Karpas-422 (cell line): ENCODE results near the gene PLEKHA5. TPM values are rescaled to one million over a fixed set of nuclear protein-coding genes. Genes with fewer than 3 reads are reported as not detected.

Experiments used
- DNase-seq: peaks from one replicate; pipeline ENCODE4 v3.0.0-alpha.2; 2015
- H2AFZ ChIP-seq: fragments of 200-600 bp; sonication (generic); 2 replicates; pipeline ENCODE4 v1.6.1; 2014; ENCODE audit warnings: antibody characterized with exemption, low read length, mixed read lengths
- H3K27ac ChIP-seq: fragments of 200-600 bp; sonication (generic); 2 replicates; pipeline ENCODE4 v1.5.1; 2014; ENCODE audit warnings: mild to moderate bottlenecking, low read length, moderate library complexity
- H3K27me3 ChIP-seq: fragments of 200-600 bp; sonication (generic); 2 replicates; pipeline ENCODE4 v1.6.1; 2014; ENCODE audit warnings: low read length, mixed read lengths
- H3K36me3 ChIP-seq: fragments of 200-600 bp; sonication (generic); 2 replicates; pipeline ENCODE4 v1.6.1; 2014; ENCODE audit warnings: low read length, mixed read lengths; ENCODE audit not compliant: insufficient read depth
- H3K4me1 ChIP-seq: fragments of 200-600 bp; sonication (generic); 2 replicates; pipeline ENCODE4 v1.6.1; 2014; ENCODE audit warnings: mild to moderate bottlenecking, low read length, mixed read lengths
- H3K4me2 ChIP-seq: fragments of 200-600 bp; sonication (generic); 2 replicates; pipeline ENCODE4 v1.6.1; 2014; ENCODE audit warnings: low read length, low read depth, mild to moderate bottlenecking; ENCODE audit not compliant: poor library complexity, severe bottlenecking
- H3K4me3 ChIP-seq: fragments of 200-600 bp; sonication (generic); 2 replicates; pipeline ENCODE4 v1.5.1; 2014; ENCODE audit warnings: mild to moderate bottlenecking, antibody characterized with exemption, low read length, mixed read lengths
- H3K79me2 ChIP-seq: fragments of 200-600 bp; sonication (generic); 2 replicates; pipeline ENCODE4 v1.6.1; 2014; ENCODE audit warnings: mild to moderate bottlenecking, low read length, mixed read lengths
- H3K9ac ChIP-seq: fragments of 200-600 bp; sonication (generic); 2 replicates; pipeline ENCODE4 v1.6.0; 2014; ENCODE audit warnings: low read length
- H3K9me2 ChIP-seq: fragments of 200-600 bp; sonication (generic), shearing (Covaris generic); replicated peaks from 2 replicates; pipeline ENCODE4 v1.6.0; 2014; ENCODE audit warnings: mild to moderate bottlenecking, low read length, moderate library complexity; ENCODE audit not compliant: insufficient read depth
- H3K9me3 ChIP-seq: fragments of 300-700, 200-600 bp; sonication (generic); 2 replicates; pipeline ENCODE4 v1.6.1; 2014; ENCODE audit warnings: low read length, mixed read lengths
- H4K20me1 ChIP-seq: fragments of 200-600 bp; sonication (generic); 2 replicates; pipeline ENCODE4 v1.6.1; 2014; ENCODE audit warnings: mild to moderate bottlenecking, antibody characterized with exemption, low read length, low read depth; ENCODE audit not compliant: insufficient read depth
- total RNA-seq: library from RNA; depleted of rRNA; stranded (reverse); fragments of >200 nt; shearing (Covaris generic); gene quantifications from 2 replicates; pipeline ENCODE4 v1.2.3, GENCODE V29; 2014; ENCODE audit warnings: low replicate concordance

Gene PLEKHA5
- total RNA-seq, 1 experiment from 2014 or later = 189 TPM

- 0 out of 2 replicates have a peak overlapping the region, but pooled peaks have one; percentile 47 for H2AFZ ChIP-seq
- DNase-seq = peak; percentile 64
- peak overlapping the region; percentile 56 for H3K9ac ChIP-seq
- H3K4me3 ChIP-seq = peak overlapping the region; percentile 26
- H3K36me3 ChIP-seq = no peaks in the 10 kb centered on the region
- H3K9me2 ChIP-seq = no peaks in the 10 kb centered on the region
- H3K27ac ChIP-seq = peak overlapping the region; percentile 99
- H4K20me1 ChIP-seq = no peaks in the 10 kb centered on the region
- no peaks in the 10 kb centered on the region for H3K9me3 ChIP-seq
- peaks cover 70% of the 10 kb centered on the region for H3K4me1 ChIP-seq
- no peaks in the 10 kb centered on the region for H3K27me3 ChIP-seq
- H3K4me2 ChIP-seq = peak overlapping the region; percentile 67
- peaks cover 11% of the 10 kb centered on the region; the same call in 1 of the 2 replicates for H3K79me2 ChIP-seq
These were observed 62.0 kb downstream of the PLEKHA5 start for GRCh38 chr12:19191563-19191962.

- Histone ChIP-seq H2AFZ (no peak overlapping the region), H3K36me3 (no peaks in the 10 kb centered on the region), H3K9ac (no peak overlapping the region), H3K9me3 (no peaks in the 10 kb centered on the region), H3K27ac (peak overlapping the region; percentile 99), H4K20me1 (no peaks in the 10 kb centered on the region), H3K4me2 (no peak overlapping the region), H3K4me3 (no peak overlapping the region), H3K9me2 (no peaks in the 10 kb centered on the region), H3K4me1 (peaks cover 70% of the 10 kb centered on the region), H3K79me2 (peaks cover 14% of the 10 kb centered on the region; the same call in 1 of the 2 replicates), H3K27me3 (no peaks in the 10 kb centered on the region)
- DNase-seq = no peak
These were observed 63.2 kb downstream of the PLEKHA5 start for GRCh38 chr12:19192710-19193109.

GRCh38 chr12:19194963-19195362 is 65.4 kb downstream of the PLEKHA5 start:
- H3K9me2 ChIP-seq = no peaks in the 10 kb centered on the region
- DNase-seq = no peak
- no peaks in the 10 kb centered on the region for H3K9me3 ChIP-seq
- no peak overlapping the region for H3K9ac ChIP-seq
- H3K4me1 ChIP-seq = peaks cover 70% of the 10 kb centered on the region
- H3K36me3 ChIP-seq = no peaks in the 10 kb centered on the region
- H3K4me3 ChIP-seq = no peak overlapping the region
- peaks cover 14% of the 10 kb centered on the region; the same call in 1 of the 2 replicates for H3K79me2 ChIP-seq
- H3K27ac ChIP-seq = no peak overlapping the region
- no peak overlapping the region for H2AFZ ChIP-seq
- H3K27me3 ChIP-seq = no peaks in the 10 kb centered on the region
- no peak overlapping the region for H3K4me2 ChIP-seq
- H4K20me1 ChIP-seq = no peaks in the 10 kb centered on the region

- H2AFZ ChIP-seq = peak overlapping the region; percentile 42; the same call in 1 of the 2 replicates
- peak; percentile 74 for DNase-seq
- H3K9ac ChIP-seq = peak overlapping the region; percentile 64
- H3K27ac ChIP-seq = peak overlapping the region; percentile 93
- H3K36me3 ChIP-seq = no peaks in the 10 kb centered on the region
- H3K27me3 ChIP-seq = no peaks in the 10 kb centered on the region
- H3K79me2 ChIP-seq = peaks cover 14% of the 10 kb centered on the region; the same call in 1 of the 2 replicates
- no peaks in the 10 kb centered on the region for H3K9me2 ChIP-seq
- no peaks in the 10 kb centered on the region for H3K9me3 ChIP-seq
- no peaks in the 10 kb centered on the region for H4K20me1 ChIP-seq
- peak overlapping the region; percentile 26; the same call in 1 of the 2 replicates for H3K4me3 ChIP-seq
- peak overlapping the region; percentile 72 for H3K4me2 ChIP-seq
- peaks cover 71% of the 10 kb centered on the region for H3K4me1 ChIP-seq
These were observed 67.6 kb downstream of the PLEKHA5 start for GRCh38 chr12:19196959-19197630.

- peak; percentile 82 for DNase-seq
- Histone ChIP-seq H3K79me2 (peaks cover 14% of the 10 kb centered on the region; the same call in 1 of the 2 replicates), H3K4me3 (peak overlapping the region; percentile 44), H4K20me1 (no peaks in the 10 kb centered on the region), H2AFZ (no peak overlapping the region), H3K9me3 (no peaks in the 10 kb centered on the region), H3K4me1 (peaks cover 75% of the 10 kb centered on the region), H3K36me3 (no peaks in the 10 kb centered on the region), H3K9ac (peak overlapping the region; percentile 64), H3K27ac (peak overlapping the region; percentile 93), H3K4me2 (peak overlapping the region; percentile 72), H3K27me3 (no peaks in the 10 kb centered on the region), H3K9me2 (no peaks in the 10 kb centered on the region)
These were observed 68.7 kb downstream of the PLEKHA5 start for GRCh38 chr12:19198272-19198671.

- H4K20me1 ChIP-seq = no peaks in the 10 kb centered on the region
- H3K4me1 ChIP-seq = peaks cover 80% of the 10 kb centered on the region
- no peaks in the 10 kb centered on the region for H3K36me3 ChIP-seq
- peak overlapping the region; percentile 93 for H3K27ac ChIP-seq
- H3K4me2 ChIP-seq = peak overlapping the region; percentile 72
- peak; percentile 65 for DNase-seq
- peak overlapping the region; percentile 51 for H3K9ac ChIP-seq
- H3K9me3 ChIP-seq = no peaks in the 10 kb centered on the region
- no peaks in the 10 kb centered on the region for H3K27me3 ChIP-seq
- H3K79me2 ChIP-seq = peaks cover 14% of the 10 kb centered on the region
- no peak overlapping the region; the same call in 1 of the 2 replicates for H2AFZ ChIP-seq
- no peaks in the 10 kb centered on the region for H3K9me2 ChIP-seq
- H3K4me3 ChIP-seq = peak overlapping the region; percentile 44
These were observed 69.8 kb downstream of the PLEKHA5 start for GRCh38 chr12:19199332-19199731.

GRCh38 chr12:19200261-19200660 is 70.7 kb downstream of the PLEKHA5 start:
- no peaks in the 10 kb centered on the region for H3K9me2 ChIP-seq
- H3K9me3 ChIP-seq = no peaks in the 10 kb centered on the region
- H3K36me3 ChIP-seq = no peaks in the 10 kb centered on the region
- no peak overlapping the region for H2AFZ ChIP-seq
- peak overlapping the region; percentile 93 for H3K27ac ChIP-seq
- peaks cover 18% of the 10 kb centered on the region for H3K79me2 ChIP-seq
- H3K9ac ChIP-seq = peak overlapping the region; percentile 51
- no peaks in the 10 kb centered on the region for H3K27me3 ChIP-seq
- H3K4me2 ChIP-seq = peak overlapping the region; percentile 72
- DNase-seq = peak; percentile 49
- peak overlapping the region; percentile 44 for H3K4me3 ChIP-seq
- peaks cover 87% of the 10 kb centered on the region for H3K4me1 ChIP-seq
- no peaks in the 10 kb centered on the region for H4K20me1 ChIP-seq

- peak overlapping the region; percentile 72 for H3K4me2 ChIP-seq
- H3K27ac ChIP-seq = peak overlapping the region; percentile 93
- H2AFZ ChIP-seq = no peak overlapping the region
- peaks cover 76% of the 10 kb centered on the region for H3K4me1 ChIP-seq
- H4K20me1 ChIP-seq = no peaks in the 10 kb centered on the region
- peaks cover 24% of the 10 kb centered on the region for H3K79me2 ChIP-seq
- H3K9me2 ChIP-seq = no peaks in the 10 kb centered on the region
- 0 out of 2 replicates have a peak overlapping the region, but pooled peaks have one; percentile 44 for H3K4me3 ChIP-seq
- H3K27me3 ChIP-seq = no peaks in the 10 kb centered on the region
- peak overlapping the region; percentile 51; the same call in 1 of the 2 replicates for H3K9ac ChIP-seq
- H3K36me3 ChIP-seq = peaks cover 5% of the 10 kb centered on the region; the same call in 1 of the 2 replicates
- no peaks in the 10 kb centered on the region for H3K9me3 ChIP-seq
- DNase-seq = no peak
These were observed 72.1 kb downstream of the PLEKHA5 start for GRCh38 chr12:19201661-19202060.
